ENCODE measurements around the gene EIF4ENIF1. TPM values are rescaled to one million over a fixed set of nuclear protein-coding genes. Genes with fewer than 3 reads are reported as not detected.

The EIF4ENIF1 gene
- total RNA-seq, 1 experiment from 2014 or later = 36.3 TPM

DNA sequence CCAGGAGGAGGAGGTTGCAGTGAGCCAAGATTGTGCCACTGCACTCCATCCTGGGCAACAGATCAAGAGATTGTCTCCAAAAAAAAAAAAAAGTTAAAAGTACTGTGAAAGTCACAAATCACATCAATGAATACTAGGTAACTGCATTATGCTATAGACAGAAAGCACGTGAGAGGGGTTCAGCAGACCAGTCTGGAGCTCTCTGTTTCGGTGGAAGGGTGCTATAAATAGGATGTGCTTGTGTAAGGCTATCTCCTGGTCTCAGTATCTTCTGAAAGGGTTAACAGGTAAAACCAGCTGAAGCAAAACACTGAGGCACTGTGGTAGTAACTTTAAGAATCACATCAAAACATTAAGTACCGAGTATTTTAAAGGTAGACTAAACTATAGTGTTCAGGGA lies 43.4 kb downstream of the EIF4ENIF1 start:
- H3K56ac ChIP-seq (ENCODE audit: insufficient read length, low read depth, low read length) = no peak overlapping the region
- Mint-ChIP-seq H3K4me3 (no peak overlapping the region), H3K27me3 (ENCODE audit: low read depth) (no peaks in the 10 kb centered on the region; the same call in 1 of the 2 replicates), H3K4me1 (peaks cover 7 to 10% of the 10 kb centered on the region in 2 experiments), H3K36me3 (ENCODE audit: insufficient read depth in 1 of 3, low read depth in 3 of 3) (peaks cover 3 to 46% (median 25%) of the 10 kb centered on the region in 3 experiments; a peak in 6 of 7 replicates), H3K27ac (no peak overlapping the region), H3K9me3 (no peaks in the 10 kb centered on the region)
- H3K14ac ChIP-seq (ENCODE audit: insufficient read depth, low read length) = no peak overlapping the region
- no peak overlapping the region for H3K4ac ChIP-seq (ENCODE audit: low read depth, low read length)
- no peak overlapping the region for H4K8ac ChIP-seq (replicated peaks; ENCODE audit: insufficient read length, low read depth, low read length)
- H2BK5ac ChIP-seq (ENCODE audit: insufficient read length, low read length) = no peak overlapping the region
- no peak for DNase-seq
- no peak overlapping the region for H3K23ac ChIP-seq (ENCODE audit: insufficient read length, low read depth, low read length)
- H4K91ac ChIP-seq (ENCODE audit: insufficient read length, low read depth, low read length) = no peak overlapping the region
- no peaks in the 10 kb centered on the region for H4K20me1 ChIP-seq (ENCODE audit: control insufficient read depth, insufficient read depth, insufficient read length)
- TF ChIP-seq, protein P1, sequence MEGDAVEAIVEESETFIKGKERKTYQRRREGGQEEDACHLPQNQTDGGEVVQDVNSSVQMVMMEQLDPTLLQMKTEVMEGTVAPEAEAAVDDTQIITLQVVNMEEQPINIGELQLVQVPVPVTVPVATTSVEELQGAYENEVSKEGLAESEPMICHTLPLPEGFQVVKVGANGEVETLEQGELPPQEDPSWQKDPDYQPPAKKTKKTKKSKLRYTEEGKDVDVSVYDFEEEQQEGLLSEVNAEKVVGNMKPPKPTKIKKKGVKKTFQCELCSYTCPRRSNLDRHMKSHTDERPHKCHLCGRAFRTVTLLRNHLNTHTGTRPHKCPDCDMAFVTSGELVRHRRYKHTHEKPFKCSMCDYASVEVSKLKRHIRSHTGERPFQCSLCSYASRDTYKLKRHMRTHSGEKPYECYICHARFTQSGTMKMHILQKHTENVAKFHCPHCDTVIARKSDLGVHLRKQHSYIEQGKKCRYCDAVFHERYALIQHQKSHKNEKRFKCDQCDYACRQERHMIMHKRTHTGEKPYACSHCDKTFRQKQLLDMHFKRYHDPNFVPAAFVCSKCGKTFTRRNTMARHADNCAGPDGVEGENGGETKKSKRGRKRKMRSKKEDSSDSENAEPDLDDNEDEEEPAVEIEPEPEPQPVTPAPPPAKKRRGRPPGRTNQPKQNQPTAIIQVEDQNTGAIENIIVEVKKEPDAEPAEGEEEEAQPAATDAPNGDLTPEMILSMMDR (conservative IDR thresholded peaks at IDR 0.05) = no peak
- no peak overlapping the region for H2BK120ac ChIP-seq (ENCODE audit: low read depth, low read length, poor library complexity, severe bottlenecking)
- H3K79me2 ChIP-seq (ENCODE audit: insufficient read depth, low read length) = no peaks in the 10 kb centered on the region
- H3K9me3 ChIP-seq (ENCODE audit: control insufficient read depth, low read depth, low read length) = no peaks in the 10 kb centered on the region
- H3K9ac ChIP-seq (ENCODE audit: extremely low read depth, insufficient read length, low read length) = no peak overlapping the region
- H2BK12ac ChIP-seq (ENCODE audit: insufficient read length, low read depth, low read length) = no peak overlapping the region
- H3K4me2 ChIP-seq (ENCODE audit: insufficient read depth, insufficient read length, low read length) = no peak overlapping the region
- no peak overlapping the region for H2BK20ac ChIP-seq (ENCODE audit: low read depth, low read length, poor library complexity, severe bottlenecking)
- no peaks in the 10 kb centered on the region for H3K27me3 ChIP-seq (ENCODE audit: insufficient read depth, low read length)
- H2AFZ ChIP-seq (ENCODE audit: low read length) = no peak overlapping the region
- no peak overlapping the region for H3K18ac ChIP-seq (ENCODE audit: insufficient read length, low read depth, low read length)
- H3K79me1 ChIP-seq (ENCODE audit: insufficient read depth, low read depth, low read length, poor library complexity, severe bottlenecking) = no peaks in the 10 kb centered on the region
- H3K27ac ChIP-seq (ENCODE audit: insufficient read length, low read depth, low read length) = no peak overlapping the region
- no peaks in the 10 kb centered on the region for H3K23me2 ChIP-seq (ENCODE audit: insufficient read length, low read depth, low read length, poor library complexity, severe bottlenecking)
- no CpG with 5 or more reads among the region's 3 CpGs for WGBS (ENCODE audit: extremely low coverage, insufficient read length, low lambda C conversion rate)
- H2AK5ac ChIP-seq (ENCODE audit: insufficient read length, low read length) = no peak overlapping the region
- no peak overlapping the region for H3T11ph ChIP-seq (ENCODE audit: low read length)
- no peak overlapping the region for H2BK15ac ChIP-seq (ENCODE audit: low read depth, low read length)
- no peak overlapping the region for H4K5ac ChIP-seq (ENCODE audit: insufficient read length, low read depth, low read length)
- H3K4me1 ChIP-seq (ENCODE audit: insufficient read depth, low read length) = no peaks in the 10 kb centered on the region

All from H9 (cell line).